ENCODE data around the gene IL12RB1.
A peak's percentile ranks its signal among the peaks of the same experiment; 100 is the strongest.

Gene IL12RB1

GRCh38 chr19:18029617-18030338 lies 57.0 kb downstream of the IL12RB1 start:
- no peak overlapping the region for H3K27ac ChIP-seq (ENCODE audit: low read depth, low read length)
- no peaks in the 10 kb centered on the region for H3K9me2 ChIP-seq (replicated peaks; ENCODE audit: insufficient read depth, low read length)
- no peak overlapping the region for H2AFZ ChIP-seq (ENCODE audit: low read depth, low read length, severe bottlenecking)
- no peaks in the 10 kb centered on the region for H3K36me3 ChIP-seq (ENCODE audit: low read length)
- H4K20me1 ChIP-seq (ENCODE audit: low read depth, low read length) = no peaks in the 10 kb centered on the region
- H3K4me2 ChIP-seq (ENCODE audit: low read depth, low read length, poor library complexity, severe bottlenecking) = no peak overlapping the region
- TF ChIP-seq EZH2phosphoT487 (conservative IDR thresholded peaks at IDR 0.05; ENCODE audit: low read length) (no peak), CTCF (IDR thresholded peaks at IDR 0.05; ENCODE audit: insufficient read depth, low read length, poor library complexity, severe bottlenecking) (no peak)
- H3K27me3 ChIP-seq (ENCODE audit: low read length) = no peaks in the 10 kb centered on the region
- H3K79me2 ChIP-seq (ENCODE audit: insufficient read depth, low read length) = no peaks in the 10 kb centered on the region
- no peaks in the 10 kb centered on the region for H3K9me3 ChIP-seq (ENCODE audit: insufficient read depth, low read length)
- no peak overlapping the region for H3K9ac ChIP-seq (ENCODE audit: low read length)
- H3K4me3 ChIP-seq (ENCODE audit: insufficient read depth, low read length, poor library complexity, severe bottlenecking) = no peak overlapping the region
- no peaks in the 10 kb centered on the region for H3F3A ChIP-seq (ENCODE audit: insufficient read depth)

- no peak overlapping the region for H3K27ac ChIP-seq (ENCODE audit: low read depth, low read length)
Observed at GRCh38 chr19:18027151-18027550, 59.6 kb downstream of the IL12RB1 start.

GRCh38 chr19:18023622-18024251 lies 63.0 kb downstream of the IL12RB1 start:
- H3K9me3 ChIP-seq (ENCODE audit: insufficient read depth, low read length) = no peaks in the 10 kb centered on the region
- no peaks in the 10 kb centered on the region for H4K20me1 ChIP-seq (ENCODE audit: low read depth, low read length)
- TF ChIP-seq CTCF (IDR thresholded peaks at IDR 0.05; ENCODE audit: insufficient read depth, low read length, poor library complexity, severe bottlenecking) = no peak
- no peak for TF ChIP-seq EZH2phosphoT487 (conservative IDR thresholded peaks at IDR 0.05; ENCODE audit: low read length)
- no peaks in the 10 kb centered on the region for H3K79me2 ChIP-seq (ENCODE audit: insufficient read depth, low read length)
- no peaks in the 10 kb centered on the region for H3K36me3 ChIP-seq (ENCODE audit: low read length)
- no peak overlapping the region for H3K4me3 ChIP-seq (ENCODE audit: insufficient read depth, low read length, poor library complexity, severe bottlenecking)
- H3K27ac ChIP-seq (ENCODE audit: low read depth, low read length) = 0 out of 2 replicates have a peak overlapping the region, but pooled peaks have one; percentile 15
- peak overlapping the region; percentile 46 for H3K4me2 ChIP-seq (ENCODE audit: low read depth, low read length, poor library complexity, severe bottlenecking)
- H3F3A ChIP-seq (ENCODE audit: insufficient read depth) = 0 out of 2 replicates have a peak, but pooled peaks cover 5% of the 10 kb centered on the region
- H3K9ac ChIP-seq (ENCODE audit: low read length) = peak overlapping the region; percentile 34
- H2AFZ ChIP-seq (ENCODE audit: low read depth, low read length, severe bottlenecking) = peak overlapping the region; percentile 43
- H3K27me3 ChIP-seq (ENCODE audit: low read length) = no peaks in the 10 kb centered on the region
- H3K9me2 ChIP-seq (replicated peaks; ENCODE audit: insufficient read depth, low read length) = no peaks in the 10 kb centered on the region

More at GRCh38 chr19:18027151-18027550, 59.6 kb downstream of the IL12RB1 start:
- no peaks in the 10 kb centered on the region for H3K79me2 ChIP-seq (ENCODE audit: insufficient read depth, low read length)
- H3K4me3 ChIP-seq (ENCODE audit: insufficient read depth, low read length, poor library complexity, severe bottlenecking) = no peak overlapping the region
- TF ChIP-seq CTCF (IDR thresholded peaks at IDR 0.05; ENCODE audit: insufficient read depth, low read length, poor library complexity, severe bottlenecking) = no peak
- no peak for TF ChIP-seq EZH2phosphoT487 (conservative IDR thresholded peaks at IDR 0.05; ENCODE audit: low read length)
- H3K9ac ChIP-seq (ENCODE audit: low read length) = no peak overlapping the region
- no peaks in the 10 kb centered on the region for H3K9me3 ChIP-seq (ENCODE audit: insufficient read depth, low read length)
- H3K36me3 ChIP-seq (ENCODE audit: low read length) = no peaks in the 10 kb centered on the region
- H3K9me2 ChIP-seq (replicated peaks; ENCODE audit: insufficient read depth, low read length) = no peaks in the 10 kb centered on the region
- H3F3A ChIP-seq (ENCODE audit: insufficient read depth) = 0 out of 2 replicates have a peak, but pooled peaks cover 5% of the 10 kb centered on the region
- no peaks in the 10 kb centered on the region for H3K27me3 ChIP-seq (ENCODE audit: low read length)
- no peak overlapping the region for H2AFZ ChIP-seq (ENCODE audit: low read depth, low read length, severe bottlenecking)
- H4K20me1 ChIP-seq (ENCODE audit: low read depth, low read length) = no peaks in the 10 kb centered on the region
- no peak overlapping the region for H3K4me2 ChIP-seq (ENCODE audit: low read depth, low read length, poor library complexity, severe bottlenecking)
